ENCODE measurements around the gene PTPN21.

PTPN21 gene

DNA sequence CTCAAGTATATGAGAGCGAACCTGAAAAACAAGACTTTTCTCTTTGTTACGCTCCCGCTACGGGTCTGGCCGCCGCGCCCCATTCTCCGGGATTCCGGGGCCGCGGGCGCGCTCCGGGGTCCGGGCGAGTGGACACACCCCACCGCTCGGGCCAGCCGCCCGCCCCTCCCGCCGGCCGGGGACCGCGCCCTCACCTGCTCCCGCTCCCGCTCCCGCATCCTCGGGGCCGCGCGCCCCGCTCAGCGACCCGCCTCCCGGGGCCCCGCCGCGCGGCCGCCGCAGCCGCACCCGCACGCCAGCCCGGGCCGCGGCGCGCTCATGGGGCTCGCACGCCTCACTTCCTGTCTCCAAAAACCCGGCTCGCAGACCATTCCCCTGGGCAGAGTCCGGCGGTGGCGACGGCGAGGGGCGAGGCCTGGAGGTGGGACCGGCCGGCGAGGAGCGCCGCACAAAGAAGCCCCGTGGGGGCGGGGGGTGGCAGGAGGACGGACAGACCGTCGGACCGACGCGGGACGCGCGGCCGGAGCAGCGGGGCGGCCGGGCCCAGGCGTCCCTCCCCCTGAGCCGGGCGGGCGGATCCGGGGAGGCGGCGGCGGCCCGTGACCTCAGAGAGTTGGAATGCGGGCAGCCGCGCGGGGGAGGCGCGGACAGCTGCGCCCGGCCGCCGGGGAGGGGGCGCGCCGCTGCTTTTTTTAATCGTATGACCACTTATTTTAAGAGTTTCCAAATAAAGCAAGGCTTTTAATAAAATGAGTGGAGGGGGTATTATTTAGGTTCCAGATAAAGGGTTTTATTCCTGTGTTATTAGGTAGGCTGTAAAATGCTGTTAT lies at the start of gene PTPN21:
TSS of gene PTPN21 (minus strand) at position 551 of the 830 bp plus-strand sequence. CDS start 4,590 bp downstream, outside the sequence.
- Histone ChIP-seq H3K4me3 (peak within 1 kb of the TSS; percentile 42 to 72 (median 54)), H3K27ac (peak within 1 kb of the TSS; percentile 56 to 93 (median 81))

DNA sequence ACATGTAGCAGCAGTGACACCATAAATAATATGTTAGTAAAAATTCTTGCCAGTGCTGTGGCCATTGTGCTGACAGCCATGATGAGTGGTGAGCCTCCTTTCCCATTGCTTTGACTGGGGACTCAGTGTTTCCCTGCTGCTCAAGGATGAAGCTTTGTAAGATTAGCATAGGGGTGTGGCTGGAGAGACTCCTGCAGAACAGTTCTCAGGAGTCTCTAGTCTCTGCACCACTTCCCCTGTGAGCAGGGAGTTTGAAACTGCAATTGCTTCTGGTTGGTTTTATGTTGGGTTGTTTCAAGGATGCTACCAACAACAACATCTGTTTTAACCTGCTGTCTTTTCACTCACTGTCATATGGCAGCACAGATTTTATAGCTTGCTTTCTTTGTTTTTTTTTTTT lies 49.4 kb upstream of the PTPN21 start:
- H3K27ac ChIP-seq = no peak overlapping the region
- H3K4me3 ChIP-seq = no peak overlapping the region

DNA sequence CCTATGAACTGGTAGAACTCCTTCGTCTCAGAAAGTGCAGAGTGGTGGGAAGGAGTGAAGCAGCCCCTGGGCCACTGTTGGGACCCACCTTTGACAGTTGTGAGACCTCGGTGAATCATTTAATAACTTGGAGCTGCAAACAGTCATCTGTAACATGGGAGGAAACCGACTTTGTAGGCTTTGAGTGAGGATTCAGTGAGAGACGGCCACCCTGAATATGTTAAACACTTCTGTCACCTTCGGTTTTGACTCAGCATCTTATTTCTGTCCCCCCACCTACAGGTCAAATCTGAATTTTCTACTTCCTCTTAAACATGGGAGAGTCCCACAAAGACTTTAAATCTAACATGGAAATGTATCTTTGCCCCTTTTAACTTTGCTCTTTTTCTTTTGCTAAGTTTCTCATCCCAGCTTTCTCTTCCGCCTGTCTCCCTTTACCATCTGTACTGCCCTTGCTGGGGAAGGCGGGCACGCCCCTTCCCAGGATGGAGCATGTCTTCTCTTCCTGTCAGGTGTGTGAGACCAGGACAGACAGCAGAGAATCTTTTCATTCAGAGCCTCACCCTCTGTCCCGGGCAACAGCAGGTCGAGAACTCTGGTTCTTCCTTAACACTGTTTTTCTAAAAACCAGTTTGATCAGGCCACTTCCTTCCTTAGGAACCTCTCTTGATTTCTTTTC lies 45.1 kb upstream of the PTPN21 start:
- Histone ChIP-seq H3K4me3 (no peak overlapping the region), H3K27ac (no peak overlapping the region)

DNA sequence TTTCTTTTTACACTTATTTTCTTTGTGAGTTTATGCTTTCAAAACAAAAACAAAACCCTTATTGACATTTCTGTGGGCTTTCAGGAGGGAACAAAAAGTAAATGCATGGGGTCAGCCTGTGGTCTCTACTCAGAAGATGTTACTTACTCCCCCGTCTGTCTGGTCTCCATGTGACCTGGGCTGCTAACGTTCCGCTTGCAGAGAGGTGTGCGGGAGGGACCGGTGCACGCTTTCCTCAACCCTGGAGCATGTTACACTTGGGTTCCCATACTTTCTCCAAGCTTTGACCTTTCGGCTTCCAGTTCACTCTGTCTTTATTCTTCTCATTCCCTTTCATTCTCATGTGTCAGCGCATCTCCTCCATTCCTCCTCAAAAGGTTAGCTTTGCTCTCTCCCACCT lies 44.5 kb upstream of the PTPN21 start:
- H3K4me3 ChIP-seq = no peak overlapping the region
- H3K27ac ChIP-seq = no peak overlapping the region

DNA sequence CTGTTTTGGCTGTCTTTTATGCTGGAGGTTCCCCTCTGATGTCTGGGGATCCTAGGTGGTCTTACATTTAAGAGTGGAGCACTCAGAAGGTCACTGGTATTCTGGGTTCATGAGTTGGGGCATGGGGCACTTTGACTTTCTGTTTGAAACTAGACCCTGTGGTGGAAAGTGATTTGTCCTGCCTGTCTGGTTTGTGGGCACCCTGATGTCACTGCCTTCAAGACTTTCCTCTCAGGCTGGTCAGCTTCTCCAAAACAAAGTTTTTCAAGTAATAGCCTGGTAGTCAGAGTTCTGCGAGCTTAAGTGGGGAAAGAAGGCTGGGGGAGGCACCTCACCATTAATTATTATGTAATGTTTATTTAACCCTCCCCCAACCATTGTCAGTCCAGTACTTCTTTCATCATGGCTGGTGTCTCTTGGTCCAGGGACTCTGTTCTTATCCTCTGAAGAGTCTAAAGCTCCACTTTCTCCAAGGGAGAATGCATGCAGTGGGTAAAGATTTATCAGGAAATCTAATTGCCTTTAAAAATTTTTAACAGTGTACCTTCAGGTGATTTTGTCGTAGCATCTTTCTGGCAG lies 43.4 kb upstream of the PTPN21 start:
- Histone ChIP-seq H3K4me3 (no peak overlapping the region), H3K27ac (no peak overlapping the region)

DNA sequence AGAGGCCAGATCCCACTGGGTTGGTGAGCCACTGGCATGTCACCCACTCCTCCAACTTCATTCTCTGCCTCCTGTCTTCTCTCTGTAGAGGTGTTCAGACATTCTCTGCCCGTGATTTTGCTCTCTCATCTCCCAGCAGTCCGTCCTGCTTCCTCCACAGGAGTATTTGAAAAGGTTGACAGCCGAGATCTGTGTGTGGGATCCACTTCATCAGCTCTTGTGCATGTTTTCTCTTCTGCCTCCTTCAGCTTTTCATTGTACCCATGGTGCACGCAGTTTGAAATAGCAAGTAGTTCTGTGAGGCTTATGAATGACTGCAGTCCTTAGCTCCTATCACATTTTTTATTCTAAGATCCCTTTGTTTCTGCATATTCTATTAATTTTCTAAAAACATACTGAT lies 42.8 kb upstream of the PTPN21 start:
- Histone ChIP-seq H3K4me3 (no peak overlapping the region), H3K27ac (no peak overlapping the region)

DNA sequence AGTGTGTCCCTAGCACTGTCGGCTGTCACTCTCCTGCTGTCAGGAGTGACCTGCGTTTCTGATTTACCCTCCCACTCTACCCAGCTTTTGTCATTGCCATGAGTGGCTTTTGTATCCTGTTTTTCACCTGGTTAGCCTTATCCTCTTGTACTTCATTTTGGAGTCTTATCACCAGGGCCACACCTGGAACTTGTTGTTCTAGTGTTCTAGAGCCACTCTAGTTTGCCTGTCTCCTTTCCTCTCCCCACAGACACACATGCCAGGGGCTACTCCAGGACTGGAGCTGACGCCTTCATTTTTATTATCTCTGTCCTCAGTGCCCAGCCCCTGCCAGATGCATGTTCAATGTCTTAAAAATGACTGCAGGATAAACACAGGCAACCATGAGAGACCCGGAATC lies 42.2 kb upstream of the PTPN21 start:
- no peak overlapping the region for H3K27ac ChIP-seq
- H3K4me3 ChIP-seq = no peak overlapping the region

DNA sequence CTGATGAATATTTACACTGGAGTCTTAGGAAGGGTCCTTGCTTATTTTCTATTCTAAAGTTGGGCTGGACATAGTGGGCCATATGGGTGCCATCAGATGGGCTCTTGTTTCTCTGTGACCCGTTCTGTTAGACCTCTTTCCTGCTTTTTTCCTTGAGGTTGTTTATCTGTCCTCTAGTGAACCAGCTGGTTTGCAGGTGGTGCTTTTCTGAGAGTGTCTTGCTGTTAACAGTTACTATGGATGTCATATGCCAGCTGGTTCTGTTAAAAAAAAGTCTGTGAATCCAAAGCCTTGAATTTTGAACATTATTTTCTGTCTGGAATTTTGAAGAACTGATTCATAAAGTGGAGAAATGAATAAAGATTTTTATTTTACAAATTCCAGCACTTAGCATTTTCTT lies 37.2 kb upstream of the PTPN21 start:
- no peak overlapping the region for H3K27ac ChIP-seq
- H3K4me3 ChIP-seq = no peak overlapping the region

DNA sequence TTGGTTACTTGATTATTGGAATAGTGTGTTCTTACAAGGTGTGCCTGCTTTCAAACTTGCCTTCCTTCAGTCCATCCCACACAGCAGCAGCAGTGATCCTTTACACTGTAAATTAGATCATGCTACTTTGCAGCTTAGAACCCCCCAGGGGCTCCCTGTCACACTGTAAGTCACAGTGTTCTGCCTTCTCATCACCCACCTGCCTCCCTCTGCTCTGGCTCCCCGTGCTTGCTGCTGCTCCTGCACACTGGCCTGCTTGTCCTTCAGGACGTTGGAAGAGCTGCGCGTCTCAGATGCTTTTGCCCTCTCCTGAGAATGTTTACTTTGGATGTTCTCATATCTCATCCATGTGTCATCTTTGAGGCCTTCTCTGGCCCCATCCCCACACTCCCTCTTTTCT lies 35.4 kb upstream of the PTPN21 start:
- no peak overlapping the region for H3K4me3 ChIP-seq
- no peak overlapping the region for H3K27ac ChIP-seq

DNA sequence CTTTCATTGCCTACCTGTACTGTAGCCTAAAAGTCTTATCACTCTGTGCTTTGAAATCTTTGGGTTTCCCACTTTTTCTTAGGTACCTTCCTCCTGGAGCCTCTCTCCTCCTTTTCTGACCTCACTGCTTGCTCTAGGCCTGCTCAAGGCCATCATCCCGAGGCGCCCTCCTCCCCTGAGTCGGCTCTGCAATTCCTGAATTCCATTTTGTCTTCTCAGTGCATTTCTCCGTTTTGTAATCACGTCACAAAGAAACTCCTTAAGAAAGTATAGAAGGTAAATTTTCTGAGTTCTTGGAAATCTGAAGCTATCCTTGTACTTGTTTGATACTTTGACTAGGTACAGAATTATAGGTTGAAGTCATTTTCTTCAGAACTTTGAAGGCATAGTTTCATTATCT lies 33.3 kb upstream of the PTPN21 start:
- Histone ChIP-seq H3K4me3 (no peak overlapping the region), H3K27ac (no peak overlapping the region)

DNA sequence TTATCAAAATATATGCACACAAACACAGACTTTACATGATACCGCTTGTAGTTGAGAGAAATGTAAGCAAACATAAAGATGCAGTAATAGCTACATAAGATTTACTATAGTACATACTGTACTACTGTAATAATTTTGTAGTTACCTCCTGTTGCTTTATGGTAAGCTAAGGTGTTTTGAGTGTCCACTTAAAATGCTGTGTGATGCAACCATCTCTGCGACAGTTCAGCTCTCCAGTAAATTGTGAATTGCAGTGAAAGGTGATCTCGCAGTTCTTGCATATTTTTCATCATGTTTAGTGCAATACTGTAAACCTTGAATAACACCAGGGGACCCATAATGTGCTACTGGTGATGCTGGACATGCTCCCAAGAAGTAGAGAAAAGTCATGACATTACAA lies 29.6 kb upstream of the PTPN21 start:
- H3K27ac ChIP-seq = no peak overlapping the region
- no peak overlapping the region for H3K4me3 ChIP-seq

DNA sequence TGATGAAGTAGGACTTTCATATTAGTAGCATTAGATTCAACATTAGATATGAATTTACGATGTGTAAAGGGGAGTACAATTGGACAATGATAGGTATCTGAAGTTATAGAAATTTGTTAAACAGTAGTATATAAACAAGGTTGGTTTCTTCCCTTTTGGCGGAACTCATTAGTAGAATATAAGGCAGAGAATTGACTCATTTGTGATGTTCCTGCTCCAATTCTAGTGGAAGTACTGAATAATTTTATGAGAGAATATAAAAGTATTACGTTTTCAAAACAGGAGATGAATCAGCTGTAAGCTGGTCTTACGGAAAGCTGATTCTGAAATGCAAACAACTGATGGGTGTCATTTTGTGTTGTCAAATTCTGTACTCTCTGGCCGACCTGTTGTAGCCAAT lies 21.4 kb upstream of the PTPN21 start:
- H3K4me3 ChIP-seq = no peak overlapping the region
- H3K27ac ChIP-seq = no peak overlapping the region

DNA sequence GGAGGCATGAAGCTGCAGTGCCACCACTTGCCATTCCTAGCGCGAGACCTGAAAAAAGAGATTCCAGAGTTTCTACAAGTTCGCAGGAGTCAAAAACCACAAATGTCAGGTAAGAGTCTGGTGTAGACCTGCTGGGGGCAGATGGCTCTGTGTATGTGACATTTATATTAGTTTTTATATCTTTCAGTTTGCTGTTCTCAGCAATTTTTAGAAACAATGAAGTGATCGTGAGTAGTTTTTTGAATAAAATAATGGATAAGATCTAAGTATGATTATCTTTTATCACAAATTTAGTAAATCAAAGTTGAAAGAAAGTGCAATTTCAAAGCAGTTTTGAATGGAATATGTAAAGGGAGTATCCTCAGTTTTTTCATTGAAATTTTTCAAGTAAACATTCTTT lies 17.3 kb upstream of the PTPN21 start:
- no peak overlapping the region for H3K27ac ChIP-seq
- H3K4me3 ChIP-seq = no peak overlapping the region

DNA sequence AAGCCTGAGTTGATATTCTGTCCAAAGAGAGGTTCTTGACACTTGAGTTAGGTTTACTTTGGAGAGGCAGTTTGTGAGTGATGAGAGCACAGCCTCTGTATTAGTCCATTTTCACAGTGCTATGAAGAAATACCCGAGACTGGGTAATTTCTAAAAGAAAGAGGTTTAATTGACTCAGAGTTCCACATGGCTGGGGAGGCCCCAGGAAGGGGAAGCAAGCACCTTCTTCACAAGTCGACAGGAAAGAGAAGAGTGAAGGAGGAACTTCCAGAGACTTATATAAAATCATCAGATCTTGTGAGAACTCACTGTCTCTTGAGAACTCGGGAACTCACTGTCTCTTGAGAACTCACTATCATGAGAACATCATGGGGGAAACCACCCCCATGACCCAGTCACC lies 13.4 kb upstream of the PTPN21 start:
- H3K27ac ChIP-seq = no peak overlapping the region
- no peak overlapping the region for H3K4me3 ChIP-seq

DNA sequence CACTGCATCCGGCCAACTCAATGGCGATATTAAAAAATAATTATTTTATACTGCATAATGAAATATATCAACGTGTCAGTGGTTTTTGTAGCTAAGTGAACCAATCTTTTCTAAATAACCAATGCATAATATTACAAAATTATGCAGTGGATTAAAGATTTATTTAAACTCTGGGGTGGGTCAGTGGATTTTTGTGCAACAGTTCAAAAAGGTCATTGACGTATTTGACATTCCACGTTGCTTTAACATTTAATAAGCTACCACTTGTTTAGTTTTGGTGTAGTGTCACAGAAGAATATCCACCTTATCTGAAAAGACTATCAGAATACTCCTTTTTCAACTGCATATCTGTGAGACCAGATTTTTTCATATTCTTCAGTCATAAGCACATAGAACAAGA lies 10.6 kb upstream of the PTPN21 start:
- no peak overlapping the region for H3K27ac ChIP-seq
- H3K4me3 ChIP-seq = no peak overlapping the region

DNA sequence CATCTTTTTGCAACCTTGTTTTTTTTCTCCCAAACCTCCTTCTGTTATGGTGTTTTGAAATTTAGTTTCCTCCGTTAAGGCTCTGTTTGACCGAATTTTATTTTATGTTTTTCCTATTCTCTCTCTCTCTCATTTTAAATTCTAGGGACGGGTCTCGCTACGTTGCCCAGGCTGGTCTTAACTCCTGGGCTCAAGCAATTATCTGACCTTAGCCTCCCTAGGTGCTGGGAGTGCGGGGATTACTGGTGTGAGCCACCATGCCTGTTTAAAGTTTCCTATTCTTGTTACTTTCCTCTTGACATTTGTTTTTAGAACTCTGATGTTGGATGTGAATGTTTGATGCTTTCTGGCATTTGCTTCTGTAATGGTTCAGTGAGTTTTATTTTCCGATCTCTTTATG lies 9.0 kb upstream of the PTPN21 start:
- H3K4me3 ChIP-seq = peak overlapping the region; percentile 66 to 99 (median 86)
- H3K27ac ChIP-seq = peak overlapping the region in 10 of 21 experiments; percentile 86 to 97 (median 93)

DNA sequence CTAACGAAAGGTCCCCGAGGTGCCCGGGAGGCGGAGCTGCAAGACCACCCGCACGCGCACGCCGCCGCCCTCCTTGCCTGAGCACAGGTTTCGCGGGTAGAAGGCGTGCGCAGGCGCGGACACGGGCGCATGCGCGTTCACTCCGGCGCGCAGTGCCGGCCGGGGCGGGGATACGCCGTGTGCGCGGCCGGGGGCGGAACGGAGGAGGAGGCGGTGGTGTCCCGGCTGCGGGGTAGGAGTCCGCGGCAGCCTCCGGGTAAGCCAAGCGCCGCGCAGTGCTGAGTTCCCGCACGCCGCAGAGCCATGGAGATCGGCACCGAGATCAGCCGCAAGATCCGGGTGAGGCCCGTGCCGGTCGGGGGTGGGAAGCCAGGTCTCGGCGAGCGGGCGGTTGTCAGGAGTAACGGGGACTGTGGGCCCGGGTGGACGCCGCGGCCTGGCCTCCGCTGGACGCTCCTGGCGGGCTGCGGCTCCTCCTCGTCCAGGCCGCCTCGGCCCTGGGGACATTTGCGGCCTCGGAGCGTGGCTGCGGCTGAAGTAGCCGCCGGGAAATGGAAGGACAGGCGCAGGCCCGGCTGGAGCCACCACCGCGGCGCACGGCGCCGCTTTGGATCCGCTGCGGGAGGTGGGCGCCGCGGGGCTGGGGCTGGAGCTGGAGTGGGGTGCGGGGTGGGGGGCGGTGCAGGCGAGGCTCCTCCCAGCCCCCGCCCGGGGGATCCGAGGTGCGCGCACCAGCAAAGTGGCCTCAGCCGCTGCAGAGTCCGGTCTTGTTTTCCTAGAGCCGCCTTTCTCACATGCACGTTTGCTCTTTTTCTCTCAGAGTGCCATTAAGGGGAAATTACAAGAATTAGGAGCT lies 8.3 kb upstream of the PTPN21 start, which contains the start of gene ZC3H14:
TSS of gene ZC3H14 (plus strand) at position 207 of the 856 bp plus-strand sequence. CDS start at position 304, 97 bp downstream.
- H3K4me3 ChIP-seq = peak within 1 kb of the TSS; percentile 66 to 99 (median 86)
- peak within 1 kb of the TSS; percentile 65 to 97 (median 89) for H3K27ac ChIP-seq

DNA sequence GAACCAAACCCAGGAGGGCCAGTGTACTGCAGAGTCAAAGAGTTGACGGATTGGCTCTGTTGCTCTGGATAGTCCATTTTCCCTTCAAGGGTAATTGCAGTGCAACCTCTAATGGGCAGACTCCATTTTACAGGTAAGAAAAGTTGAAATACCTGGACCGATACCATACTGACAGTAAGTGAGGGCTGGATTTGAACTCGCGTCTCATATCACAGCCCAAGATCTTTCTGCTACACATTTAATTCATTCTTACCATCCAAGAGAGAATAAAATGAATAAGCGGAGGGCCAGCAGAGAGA lies 7.7 kb upstream of the PTPN21 start:
- Histone ChIP-seq H3K4me3 (peak overlapping the region; percentile 66 to 99 (median 86)), H3K27ac (peak overlapping the region in 17 of 21 experiments; percentile 69 to 97 (median 91))

DNA sequence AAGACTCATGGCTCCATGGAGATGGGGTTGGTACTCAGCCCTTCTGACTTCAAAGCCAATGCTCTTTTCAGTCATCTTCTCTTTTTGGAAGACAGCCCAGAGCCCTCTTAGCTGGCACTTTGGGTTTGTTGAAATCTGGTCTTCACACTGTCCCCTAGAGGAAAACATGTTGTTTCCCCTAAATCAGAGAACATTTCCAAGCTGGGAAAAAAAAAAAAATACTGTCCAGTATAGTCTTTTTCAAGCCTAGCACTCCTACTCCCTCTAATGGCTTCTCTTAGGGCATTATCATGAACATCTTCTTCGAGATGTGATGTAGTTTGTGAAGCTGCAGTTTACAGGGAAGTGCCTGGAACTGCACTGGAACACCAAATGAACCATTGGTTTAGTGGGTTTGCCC lies 5.0 kb upstream of the PTPN21 start:
- H3K27ac ChIP-seq = no peak overlapping the region
- no peak overlapping the region for H3K4me3 ChIP-seq

DNA sequence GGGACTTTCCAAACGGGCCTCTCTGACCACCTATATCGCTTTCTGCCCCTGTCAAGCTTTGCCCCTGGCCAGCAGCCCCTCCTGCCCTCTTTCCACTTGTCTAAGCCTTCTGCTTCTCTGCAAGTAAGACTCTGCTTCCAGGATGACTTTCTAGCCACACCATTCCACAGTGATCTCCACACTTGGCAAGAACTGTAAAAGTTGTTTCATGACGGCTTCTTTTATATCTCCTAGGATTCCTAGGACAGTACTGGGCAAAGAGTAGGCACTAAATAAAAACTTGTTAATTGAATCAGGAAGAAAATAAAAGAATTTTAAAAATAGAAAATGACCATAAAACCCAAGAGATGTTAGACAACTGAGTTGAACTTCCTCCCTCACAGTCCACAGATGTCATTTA lies 1.8 kb upstream of the PTPN21 start:
- H3K4me3 ChIP-seq = no peak overlapping the region
- H3K27ac ChIP-seq = peak overlapping the region in 1 of 21 experiments; percentile 29

All from skin epidermis (tissue), 12 donors.